Measurements from ENCODE around the gene SPRR5. TPM values are rescaled to one million over a fixed set of nuclear protein-coding genes. Genes with fewer than 3 reads are reported as not detected.

Gene SPRR5
- total RNA-seq, 1 experiment from 2014 or later: not detected

GRCh38 chr1:152940614-152941013 is 6.4 kb upstream of the SPRR5 start:
- Histone ChIP-seq H3K4me1 (ENCODE audit: insufficient read depth, low read length, poor library complexity, severe bottlenecking) (no peaks in the 10 kb centered on the region), H3K4me3 (ENCODE audit: low read depth, low read length, poor library complexity, severe bottlenecking) (no peak overlapping the region), H3K36me3 (ENCODE audit: insufficient read depth, low read length, poor library complexity, severe bottlenecking) (no peaks in the 10 kb centered on the region), H3K27ac (ENCODE audit: low read depth, low read length, poor library complexity, severe bottlenecking) (no peak overlapping the region), H3K9me3 (ENCODE audit: low read depth, low read length, poor library complexity, severe bottlenecking) (no peaks in the 10 kb centered on the region), H3K27me3 (replicated peaks; ENCODE audit: insufficient read depth, low read depth, low read length, poor library complexity) (no peaks in the 10 kb centered on the region)
- intact Hi-C loops (cut with micrococcal nuclease; ENCODE audit: unreplicated experiment): no loop called here
- ChIA-PET POLR2A (ENCODE audit: low non-redundant PET) (no interaction called here), CTCF (no interaction called here)
- no TSS peak for BruUV-seq (replicated peaks)
- no peak for DNase-seq (ENCODE audit: low spot score)
- TF ChIP-seq EZH2 (IDR thresholded peaks at IDR 0.05; ENCODE audit: borderline replicate concordance, low read depth, low read length, poor library complexity, severe bottlenecking) (no peak), CTCF (conservative IDR thresholded peaks at IDR 0.05; ENCODE audit: low read depth, low read length) (no peak)

- BruUV-seq (replicated peaks): no TSS peak
- POLR2A ChIA-PET (ENCODE audit: low non-redundant PET): no interaction called here
- no peaks in the 10 kb centered on the region for H3K4me1 ChIP-seq (ENCODE audit: insufficient read depth, low read length, poor library complexity, severe bottlenecking)
Measured at GRCh38 chr1:152941037-152941711, 5.8 kb upstream of the SPRR5 start.

GRCh38 chr1:152942161-152942560 is 4.8 kb upstream of the SPRR5 start:
- H3K9me3 ChIP-seq (ENCODE audit: low read depth, low read length, poor library complexity, severe bottlenecking): no peaks in the 10 kb centered on the region
- ChIA-PET POLR2A (ENCODE audit: low non-redundant PET) (no interaction called here), CTCF (no interaction called here)
- no peaks in the 10 kb centered on the region for H3K36me3 ChIP-seq (ENCODE audit: insufficient read depth, low read length, poor library complexity, severe bottlenecking)
- DNase-seq (ENCODE audit: low spot score): no peak
- H3K4me3 ChIP-seq (ENCODE audit: low read depth, low read length, poor library complexity, severe bottlenecking): no peak overlapping the region
- no peaks in the 10 kb centered on the region for H3K4me1 ChIP-seq (ENCODE audit: insufficient read depth, low read length, poor library complexity, severe bottlenecking)
- H3K27ac ChIP-seq (ENCODE audit: low read depth, low read length, poor library complexity, severe bottlenecking): no peak overlapping the region
- no TSS peak for BruUV-seq (replicated peaks)
- intact Hi-C loops (cut with micrococcal nuclease; ENCODE audit: unreplicated experiment): no loop called here
- TF ChIP-seq CTCF (conservative IDR thresholded peaks at IDR 0.05; ENCODE audit: low read depth, low read length) (no peak), EZH2 (IDR thresholded peaks at IDR 0.05; ENCODE audit: borderline replicate concordance, low read depth, low read length, poor library complexity, severe bottlenecking) (no peak)
- peaks cover 1% of the 10 kb centered on the region for H3K27me3 ChIP-seq (replicated peaks; ENCODE audit: insufficient read depth, low read depth, low read length, poor library complexity)

More at GRCh38 chr1:152941037-152941711, 5.8 kb upstream of the SPRR5 start:
- TF ChIP-seq CTCF (conservative IDR thresholded peaks at IDR 0.05; ENCODE audit: low read depth, low read length) (no peak), EZH2 (IDR thresholded peaks at IDR 0.05; ENCODE audit: borderline replicate concordance, low read depth, low read length, poor library complexity, severe bottlenecking) (no peak)
- H3K36me3 ChIP-seq (ENCODE audit: insufficient read depth, low read length, poor library complexity, severe bottlenecking): no peaks in the 10 kb centered on the region
- DNase-seq (ENCODE audit: low spot score): no peak
- no peak overlapping the region for H3K4me3 ChIP-seq (ENCODE audit: low read depth, low read length, poor library complexity, severe bottlenecking)
- no peak overlapping the region for H3K27ac ChIP-seq (ENCODE audit: low read depth, low read length, poor library complexity, severe bottlenecking)
- CTCF ChIA-PET: no interaction called here
- H3K9me3 ChIP-seq (ENCODE audit: low read depth, low read length, poor library complexity, severe bottlenecking): no peaks in the 10 kb centered on the region
- no peaks in the 10 kb centered on the region for H3K27me3 ChIP-seq (replicated peaks; ENCODE audit: insufficient read depth, low read depth, low read length, poor library complexity)
- intact Hi-C loops (cut with micrococcal nuclease; ENCODE audit: unreplicated experiment): no loop called here

Data from A673 (cell line).